GM19467 (cell line): Measurements from ENCODE around the gene SIL1.
"Not testable (repeated sequence)": the region's sequence is repeated elsewhere in the genome, so short reads cannot be mapped to it uniquely, and the experiment has no call there.

ENCODE experiments used
- ATAC-seq: cut with Tn5 transposase; IDR thresholded peaks from one replicate; pipeline ENCODE4 v1.9.1; 2021; ENCODE audit warnings: mild to moderate bottlenecking, moderate library complexity; ENCODE audit not compliant: unreplicated experiment

The SIL1 gene

GRCh38 chr5:139038613-139039305 lies 159.4 kb downstream of the SIL1 start:
- no peak for ATAC-seq

DNA sequence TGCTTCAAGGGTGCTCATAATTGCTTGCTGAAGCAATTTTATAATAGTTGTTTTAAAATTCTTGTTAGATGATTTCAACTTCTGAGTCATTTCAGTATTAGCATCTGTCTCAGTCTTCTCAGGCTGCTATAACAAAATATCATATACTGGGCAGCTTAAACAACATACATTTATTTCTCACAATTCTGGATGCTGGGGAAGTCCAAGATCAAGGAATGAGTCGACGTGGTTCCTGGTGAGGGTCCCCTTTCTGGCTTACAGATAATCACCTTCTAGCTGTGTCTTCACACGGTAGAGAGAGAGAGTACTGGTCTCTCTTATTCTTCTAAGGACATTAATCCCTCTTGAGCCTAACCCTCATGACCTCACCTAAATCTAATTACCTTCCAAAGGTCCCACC lies 160.4 kb downstream of the SIL1 start:
- ATAC-seq = no peak

DNA sequence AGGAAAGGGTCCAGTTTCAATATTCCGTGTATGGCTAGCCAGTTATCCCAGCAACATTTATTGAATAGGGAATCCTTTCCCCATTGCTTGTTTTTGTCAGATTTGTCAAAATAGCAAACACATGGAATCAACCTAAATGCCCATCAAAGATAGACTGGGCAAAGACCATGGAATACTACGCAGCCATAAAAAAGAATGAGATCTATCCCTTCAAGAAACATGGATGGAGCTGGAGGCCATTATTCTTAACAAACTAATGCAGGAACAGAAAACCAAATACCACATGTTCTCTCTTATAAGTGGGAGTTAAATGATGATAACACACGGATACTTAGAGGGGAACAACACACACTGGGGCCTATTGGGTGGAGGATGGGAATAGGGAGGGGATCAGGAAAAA lies 161.8 kb downstream of the SIL1 start:
- not testable (repeated sequence) for ATAC-seq

DNA sequence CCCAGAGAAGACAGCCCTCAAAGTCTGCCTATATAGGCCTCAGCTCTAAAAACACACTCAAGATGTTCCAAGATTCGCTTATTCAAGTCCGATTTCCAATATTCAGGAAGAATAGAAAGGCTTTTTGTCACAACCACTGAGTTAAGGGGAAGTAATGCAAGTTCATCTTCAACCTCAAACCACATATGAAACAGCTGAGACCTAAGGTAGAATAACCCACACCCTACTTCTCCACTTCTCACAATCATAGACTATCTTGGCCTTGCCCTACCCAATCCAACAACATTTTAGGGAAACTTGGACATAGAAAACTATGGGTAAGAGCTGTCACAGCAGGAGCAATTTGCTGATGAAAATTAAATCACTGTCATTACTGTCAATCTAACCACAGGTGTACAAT lies 171.0 kb downstream of the SIL1 start:
- ATAC-seq = no peak

DNA sequence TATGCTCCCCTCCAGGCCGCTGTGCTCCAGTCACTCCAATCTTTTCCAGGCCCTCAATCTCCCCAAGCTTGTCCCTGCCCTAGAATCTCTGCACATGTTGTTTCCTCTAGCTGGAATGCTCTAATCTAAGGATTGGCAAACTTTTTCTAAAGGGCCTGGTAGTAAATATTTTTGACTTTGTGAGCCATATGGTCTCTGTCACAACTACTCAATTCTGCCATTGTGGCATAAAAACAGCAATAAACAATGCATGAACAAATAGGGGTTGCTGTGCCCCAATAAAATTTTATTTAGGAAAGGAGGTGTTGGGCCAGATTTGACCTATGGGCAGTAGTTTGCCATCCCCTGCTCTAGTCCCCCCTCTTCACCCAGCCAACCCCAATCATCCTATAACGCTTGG lies 172.5 kb downstream of the SIL1 start:
- ATAC-seq = no peak

GRCh38 chr5:139023286-139023685 lies 174.9 kb downstream of the SIL1 start:
- ATAC-seq = no peak

GRCh38 chr5:139022528-139022927 lies 175.6 kb downstream of the SIL1 start:
- ATAC-seq = no peak

- no peak for ATAC-seq
Measured at GRCh38 chr5:139021346-139021745, 176.8 kb downstream of the SIL1 start.

GRCh38 chr5:139019880-139020279 lies 178.3 kb downstream of the SIL1 start:
- ATAC-seq = no peak

GRCh38 chr5:139019211-139019610 lies 179.0 kb downstream of the SIL1 start:
- no peak for ATAC-seq

GRCh38 chr5:139017624-139018023 lies 180.5 kb downstream of the SIL1 start:
- ATAC-seq = no peak

DNA sequence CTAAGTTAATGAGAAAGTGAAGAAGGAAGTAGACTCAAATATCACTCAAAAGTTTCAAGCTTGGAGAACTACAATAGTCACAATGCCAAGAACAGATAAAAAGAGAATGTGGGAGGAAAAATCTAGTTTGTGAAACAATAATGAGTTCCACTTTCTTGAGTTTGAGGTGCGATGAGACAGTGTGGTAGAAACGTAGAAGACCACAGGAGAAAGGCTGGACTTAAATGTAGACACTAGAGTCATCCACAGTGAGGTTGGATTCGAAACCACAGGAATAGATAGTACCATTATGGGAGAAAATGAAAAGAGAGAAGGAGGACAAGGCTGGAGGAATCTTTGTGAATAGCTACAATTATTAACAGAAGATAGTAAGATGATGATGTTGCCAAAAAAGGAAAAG lies 182.0 kb downstream of the SIL1 start:
- ATAC-seq = no peak

DNA sequence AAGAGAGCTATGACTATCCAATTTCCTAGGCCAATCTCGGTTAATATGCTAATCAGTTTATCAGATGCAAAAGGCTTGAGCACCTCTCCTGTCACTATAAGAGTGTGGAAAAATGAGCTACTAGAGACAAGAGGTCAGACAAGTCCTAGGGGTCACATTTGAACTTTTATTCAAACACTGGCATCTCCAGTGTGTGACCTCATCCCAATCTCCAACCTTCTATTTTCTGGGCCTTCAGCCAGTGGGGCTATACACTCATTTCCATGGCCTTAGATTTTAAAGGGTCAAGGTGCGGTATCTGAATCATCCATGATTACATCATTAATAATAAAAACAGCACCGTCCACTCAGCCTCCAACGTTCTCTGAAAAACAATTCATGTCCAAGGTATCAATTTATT lies 183.4 kb downstream of the SIL1 start:
- ATAC-seq = no peak

- no peak for ATAC-seq
Measured at GRCh38 chr5:139012176-139012575, 186.0 kb downstream of the SIL1 start.

GRCh38 chr5:139011156-139011555 lies 187.0 kb downstream of the SIL1 start:
- not testable (repeated sequence) for ATAC-seq

GRCh38 chr5:139004374-139005307 lies 193.5 kb downstream of the SIL1 start:
- no peak for ATAC-seq

- no peak for ATAC-seq
Measured at GRCh38 chr5:138999674-139000073, 198.5 kb downstream of the SIL1 start.

DNA sequence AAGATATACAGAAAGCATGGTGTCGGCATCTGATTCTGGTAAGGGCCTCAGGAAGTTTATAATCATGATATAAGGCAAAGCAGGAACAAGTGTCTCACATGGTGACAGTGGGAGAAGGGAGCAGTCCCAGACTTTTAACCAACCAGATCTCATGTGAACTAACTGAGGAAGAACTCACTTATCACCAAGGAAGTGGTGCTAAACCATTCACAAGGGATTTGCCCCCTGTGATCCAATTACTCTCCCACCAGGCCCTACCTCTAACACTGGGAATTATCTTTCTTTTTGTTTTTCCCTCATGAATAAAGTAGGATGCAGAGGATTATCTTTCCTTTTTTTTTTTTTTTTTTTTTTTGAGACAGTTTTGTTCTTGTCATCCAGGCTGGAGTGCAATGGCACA lies 199.6 kb downstream of the SIL1 start:
- no peak for ATAC-seq

- no peak for ATAC-seq
Measured at GRCh38 chr5:138996120-138996519, 202.0 kb downstream of the SIL1 start.

DNA sequence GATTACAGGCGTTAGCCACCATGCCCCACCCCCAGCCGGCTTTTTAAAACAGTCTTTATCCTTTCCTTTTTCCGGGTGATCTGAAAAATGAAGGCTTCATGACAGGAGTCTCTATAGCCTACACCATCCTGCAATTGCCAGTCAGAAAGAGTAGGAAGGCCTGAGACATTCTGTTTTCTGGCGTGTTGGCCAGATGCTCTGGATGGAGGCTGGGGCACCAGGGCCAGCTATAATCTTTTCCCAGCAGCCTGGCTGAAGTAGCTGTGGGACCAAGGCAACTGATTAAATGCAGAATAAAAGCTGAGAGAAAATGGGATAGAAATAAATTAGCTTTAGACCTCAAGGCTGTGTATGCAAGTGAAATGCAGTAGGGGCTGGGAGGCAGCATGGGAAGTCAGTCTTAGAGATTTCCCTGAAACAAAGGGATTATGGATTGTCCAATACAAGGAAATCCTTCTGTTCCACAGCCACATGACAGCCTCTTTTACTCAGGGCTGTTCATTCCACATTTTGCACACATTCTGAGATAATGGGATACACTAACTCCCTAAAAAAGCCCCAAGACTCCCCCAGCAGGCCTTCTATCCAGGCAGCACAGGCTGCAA lies 207.1 kb downstream of the SIL1 start:
- ATAC-seq = no peak

DNA sequence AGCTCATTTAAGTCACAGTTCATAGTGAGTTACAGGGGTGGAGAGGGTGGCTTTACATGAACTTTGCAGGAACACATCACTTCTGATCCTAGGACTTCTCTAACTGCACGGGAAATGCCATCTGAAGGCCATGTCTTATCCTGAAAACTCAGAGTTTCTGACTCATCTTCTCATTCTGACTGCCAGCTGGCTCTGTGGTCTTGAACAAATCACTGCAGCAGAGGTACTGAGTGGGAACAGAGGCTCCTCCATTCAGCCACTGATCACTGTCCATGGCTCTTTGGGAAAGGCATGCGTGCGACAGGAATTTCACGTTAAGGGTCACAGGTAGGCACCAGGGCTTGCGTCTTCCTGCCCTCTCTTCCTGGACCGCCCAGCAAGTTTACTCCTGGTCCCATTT lies 208.4 kb downstream of the SIL1 start:
- ATAC-seq = no peak
